Right cardiac atrium (tissue), 5 donors: Measurements from ENCODE around the gene SLC22A17. TPM values are rescaled to one million over a fixed set of nuclear protein-coding genes. Genes with fewer than 3 reads are reported as not detected.
"Not testable (repeated sequence)": the region's sequence is repeated elsewhere in the genome, so short reads cannot be mapped to it uniquely, and the experiment has no call there.

Experiments
- ATAC-seq, 2 donors: fragments of 200-7000 bp; cut with Tn5 transposase; one replicate each; pipeline versions ENCODE4 v1.8.0 to v1.9.1; 2020; ENCODE audit warnings: moderate library complexity in 2 of 2, mild to moderate bottlenecking in 1 of 2
- DNase-seq, 3 donors: peaks; one replicate each; pipeline ENCODE4 v3.0.0-alpha.2; 2020
- H3K27ac ChIP-seq: one replicate; pipeline ENCODE4 v1.5.1; 2013; ENCODE audit warnings: mild to moderate bottlenecking, low read length, control low read depth, moderate library complexity
- H3K27me3 ChIP-seq: one replicate; pipeline ENCODE4 v1.6.1; 2013; ENCODE audit not compliant: control insufficient read depth, insufficient read depth
- H3K4me1 ChIP-seq: one replicate; pipeline ENCODE4 v1.6.1; 2013; ENCODE audit warnings: low read length; ENCODE audit not compliant: control insufficient read depth, insufficient read depth
- H3K4me3 ChIP-seq: one replicate; pipeline ENCODE4 v1.5.1; 2013; ENCODE audit warnings: low read length, control low read depth
- H3K9me3 ChIP-seq: one replicate; pipeline ENCODE4 v1.6.1; 2013; ENCODE audit warnings: low read length; ENCODE audit not compliant: control insufficient read depth
- WGBS: extraction: QIAGEN DNeasy Blood & Tissue Kit; methylation state at CpG from one replicate; pipeline ENCODE4 v1.1.7; 2013; 5-methylcytosine and 5-hydroxymethylcytosine counted together
- intact Hi-C, 4 donors: fragments of 100-400 bp; cut with DNase I; formaldehyde crosslinking; loops; one replicate each; pipeline versions ENCODE4 v1.11.0 to v1.14.0; 2022 to 2023
- polyA plus RNA-seq: library from polyadenylated mRNA; stranded (reverse); fragments of 200-250 nt; gene quantifications from one replicate; pipeline ENCODE4 v1.2.3, GENCODE V29; 2013
- total RNA-seq, 4 donors: library from RNA; stranded (reverse); fragmentation: NEBNext Ultra II Directional; extraction: Animal tissue kit (Norgen Biotek cat#: 25700); gene quantifications; one replicate each; pipeline ENCODE4 v1.2.1, GENCODE V29; 2021
- donor health status: healthy with polysubstance abuse.
- donor health status: DM: no; HTN: yes; CAD: no.
- donor health status: DM: no; HTN: no; CAD: no.
- donor health status: DM: no; HTN: yes; CAD: no; lungs with severe emphysema.
- donor health status: DM: yes; HTN: yes; CAD: no.

Gene SLC22A17
- total and polyA plus RNA-seq, 5 donors = 42.4 to 72.5 (median 50.6) TPM

DNA sequence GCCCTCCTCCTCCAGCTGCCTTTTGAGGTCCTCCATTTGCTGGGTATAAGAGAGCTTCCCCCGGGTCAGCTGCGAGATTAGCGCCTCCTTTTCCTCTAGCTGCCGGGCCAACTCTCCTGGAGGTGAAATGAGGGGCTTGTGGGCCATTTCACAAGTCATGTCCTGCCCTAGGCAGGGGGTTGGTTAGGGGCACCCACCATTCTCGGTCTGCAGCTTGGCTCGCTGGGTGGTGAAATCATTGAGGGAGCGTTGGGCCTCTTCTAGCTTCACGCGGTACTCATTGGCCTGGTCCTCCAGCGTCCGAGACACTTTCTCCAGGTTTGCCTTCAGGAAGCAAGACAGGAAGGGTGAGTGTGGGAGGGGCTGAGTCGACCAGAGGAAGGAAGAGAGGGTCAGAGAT is 36.7 kb upstream of the SLC22A17 start:
- H3K4me1 ChIP-seq = no peaks in the 10 kb centered on the region
- no peaks in the 10 kb centered on the region for H3K27me3 ChIP-seq
- ATAC-seq (peak in 1 of 2 donors; percentile 0), DNase-seq (peak in 2 of 3 donors; percentile 10 to 43)
- intact Hi-C loops = no loop called here
- no peak overlapping the region for H3K4me3 ChIP-seq
- H3K9me3 ChIP-seq = no peaks in the 10 kb centered on the region
- WGBS = 45% methylated on average over 12 of the region's 12 CpGs
- peak overlapping the region; percentile 50 for H3K27ac ChIP-seq

DNA sequence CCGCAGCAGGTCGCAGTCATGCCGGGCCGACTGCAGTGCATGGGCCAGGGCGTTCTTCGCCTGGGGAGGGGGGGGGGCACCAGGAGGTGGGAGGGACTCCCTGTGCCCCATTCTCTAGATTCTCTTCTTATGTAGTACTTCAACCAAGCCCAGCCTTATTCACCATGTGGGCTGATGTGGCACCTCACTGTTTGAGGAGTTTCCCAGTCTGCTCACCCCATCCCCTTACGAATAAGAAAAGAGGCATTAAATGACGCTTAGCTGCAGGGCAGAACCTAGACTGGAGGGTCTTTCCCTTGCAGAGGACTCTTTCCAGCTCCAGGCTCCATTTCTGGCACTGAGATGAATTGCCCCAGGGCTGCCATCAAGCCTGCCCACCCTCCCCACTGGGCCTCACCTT is 36.3 kb upstream of the SLC22A17 start:
- 71% methylated on average over 8 of the region's 8 CpGs for WGBS
- peak; percentile 0 for ATAC-seq
- H3K9me3 ChIP-seq = no peaks in the 10 kb centered on the region
- H3K4me1 ChIP-seq = no peaks in the 10 kb centered on the region
- H3K4me3 ChIP-seq = no peak overlapping the region
- intact Hi-C loops = no loop called here
- H3K27me3 ChIP-seq = no peaks in the 10 kb centered on the region
- DNase-seq = peak in 1 of 3 donors; percentile 1
- peak overlapping the region; percentile 50 for H3K27ac ChIP-seq

DNA sequence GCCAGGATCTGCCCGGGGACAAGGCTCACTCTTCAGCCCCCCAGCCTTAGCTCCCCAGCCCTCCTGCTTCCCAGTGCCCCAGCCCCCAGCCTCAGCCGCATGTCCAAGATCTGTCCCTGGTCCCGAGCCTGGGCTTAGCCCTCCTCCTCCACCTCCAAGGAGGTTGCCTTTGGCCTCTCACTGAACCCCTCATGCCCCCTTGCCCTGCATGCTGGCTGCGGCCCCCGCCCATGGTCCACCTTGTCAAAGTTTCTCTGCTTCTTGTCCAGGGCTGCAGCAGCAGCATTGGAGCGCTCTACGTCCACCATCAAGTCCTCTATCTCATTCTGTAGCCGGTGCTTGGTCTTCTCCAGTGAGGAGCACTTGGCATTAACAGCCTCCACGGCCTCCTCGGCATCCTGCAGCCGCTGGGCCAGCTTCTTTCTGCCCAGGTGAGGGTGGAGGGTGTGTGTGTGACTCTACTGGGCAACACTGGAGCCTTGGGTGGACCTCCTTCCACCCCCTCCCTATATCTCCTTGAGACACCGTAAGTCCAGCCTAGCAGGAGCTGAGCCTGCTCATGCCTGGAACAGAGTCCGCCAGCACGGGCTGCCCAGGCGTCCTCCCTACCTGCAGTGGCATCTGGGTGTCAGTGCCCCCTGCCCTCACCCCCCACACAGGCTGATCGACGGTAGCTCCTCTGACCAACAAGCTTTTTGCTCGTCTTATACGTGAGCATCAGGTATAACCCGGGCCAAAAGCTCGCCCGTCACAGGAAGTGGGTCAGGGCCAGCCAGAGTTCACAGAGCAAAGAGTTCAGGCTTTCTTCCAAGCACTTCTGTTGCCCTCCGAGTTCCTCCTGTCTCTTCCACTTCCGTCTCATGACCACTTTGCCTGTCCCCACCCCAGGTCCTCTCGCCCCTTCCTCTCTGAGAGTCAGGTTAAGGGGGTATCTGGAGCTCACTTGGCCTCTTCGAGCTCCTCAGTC is 35.5 kb upstream of the SLC22A17 start:
- no peaks in the 10 kb centered on the region for H3K4me1 ChIP-seq
- peak overlapping the region; percentile 4 for H3K27ac ChIP-seq
- DNase-seq = peak in 2 of 3 donors; percentile 21 to 54
- no peaks in the 10 kb centered on the region for H3K27me3 ChIP-seq
- H3K4me3 ChIP-seq = no peak overlapping the region
- no peaks in the 10 kb centered on the region for H3K9me3 ChIP-seq
- WGBS = 56% methylated on average over 26 of the region's 26 CpGs
- peak; percentile 0 to 2 for ATAC-seq
- intact Hi-C loops = no loop called here

DNA sequence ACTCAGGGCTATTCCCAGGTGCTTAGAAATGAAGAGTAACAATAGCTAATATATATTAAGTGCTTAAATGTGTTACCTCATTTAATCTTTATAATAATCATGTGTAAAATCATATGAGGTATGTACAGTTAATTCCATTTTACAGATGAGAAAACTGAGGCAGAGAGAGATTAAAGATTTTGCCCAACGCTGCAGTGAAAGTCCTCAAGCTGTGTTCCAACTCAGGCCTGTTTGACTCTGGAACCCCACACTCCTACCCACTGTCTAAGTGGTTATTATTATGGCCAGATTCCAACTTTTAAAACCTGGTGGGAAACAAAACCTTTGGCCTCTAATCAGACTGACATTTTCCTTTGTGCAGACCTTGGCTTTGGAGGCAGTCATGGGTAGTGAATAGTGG is 34.3 kb upstream of the SLC22A17 start:
- no peaks in the 10 kb centered on the region for H3K4me1 ChIP-seq
- no peaks in the 10 kb centered on the region for H3K9me3 ChIP-seq
- intact Hi-C loops = no loop called here
- DNase-seq = no peak
- ATAC-seq = no peak
- no peaks in the 10 kb centered on the region for H3K27me3 ChIP-seq
- WGBS = 68% methylated on average over 1 of the region's 1 CpG
- no peak overlapping the region for H3K27ac ChIP-seq
- no peak overlapping the region for H3K4me3 ChIP-seq

DNA sequence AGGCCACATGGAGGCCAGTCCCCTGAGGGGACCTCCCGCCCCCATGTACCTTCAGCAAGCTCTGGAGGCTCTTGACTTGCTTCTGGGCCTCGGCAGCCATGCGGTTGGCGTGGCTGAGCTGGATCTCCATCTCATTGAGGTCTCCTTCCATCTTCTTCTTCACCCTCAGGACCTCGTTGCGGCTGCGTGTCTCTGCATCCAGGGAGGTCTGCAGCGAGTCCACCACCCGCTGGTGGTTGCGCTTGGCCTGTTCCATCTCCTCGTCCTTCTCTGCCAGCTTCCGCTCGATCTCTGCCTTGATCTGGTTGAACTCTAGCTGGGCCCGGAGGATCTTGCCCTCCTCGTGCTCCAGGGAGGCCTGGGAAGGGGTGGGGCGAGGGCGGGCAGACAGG is 33.6 kb upstream of the SLC22A17 start:
- not testable (repeated sequence) for H3K9me3 ChIP-seq

DNA sequence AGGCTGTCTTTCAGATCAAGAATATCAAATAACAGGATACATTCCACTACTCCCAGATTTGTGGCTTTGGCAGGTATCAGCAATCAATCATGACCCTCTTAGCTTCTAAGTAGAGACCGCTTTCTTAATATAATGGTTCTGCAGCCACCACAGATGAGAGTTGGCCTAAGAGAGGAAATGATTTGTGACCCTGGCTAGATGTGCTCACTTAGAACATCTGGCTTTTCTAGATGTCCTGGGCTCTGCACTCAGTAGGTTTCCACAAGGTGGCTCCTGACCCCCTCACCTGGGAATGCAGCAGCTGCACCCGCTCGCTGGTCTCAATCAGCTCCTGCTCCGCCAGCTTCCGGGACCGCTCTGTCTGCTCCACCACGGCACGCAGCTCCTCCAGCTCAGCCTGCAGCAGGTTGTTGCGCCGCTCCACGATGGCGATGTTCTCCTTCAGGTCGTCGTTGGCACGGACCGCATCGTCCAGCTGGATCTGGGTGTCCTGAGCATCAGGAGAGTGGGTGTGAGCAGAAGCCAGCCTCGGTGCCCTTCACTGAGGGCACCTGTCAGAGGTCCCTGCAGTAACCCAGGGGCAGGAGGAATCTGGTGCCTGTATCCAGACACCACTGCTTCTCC is 33.1 kb upstream of the SLC22A17 start:
- ATAC-seq = no peak
- Histone ChIP-seq H3K27me3 (no peaks in the 10 kb centered on the region), H3K4me3 (no peak overlapping the region), H3K9me3 (no peaks in the 10 kb centered on the region), H3K27ac (no peak overlapping the region), H3K4me1 (no peaks in the 10 kb centered on the region)
- DNase-seq = peak in 2 of 3 donors; percentile 10 to 49
- intact Hi-C loops = no loop called here
- 80% methylated on average over 18 of the region's 18 CpGs for WGBS

More for the DNA sequence above, 33.6 kb upstream of the SLC22A17 start:
- ATAC-seq, H3K27me3 ChIP-seq, intact Hi-C loops, H3K4me1 ChIP-seq, H3K27ac ChIP-seq, H3K4me3 ChIP-seq: not testable (repeated sequence)
- 72% methylated on average over 17 of the region's 17 CpGs for WGBS
- peak; percentile 11 to 44 (median 41) for DNase-seq

DNA sequence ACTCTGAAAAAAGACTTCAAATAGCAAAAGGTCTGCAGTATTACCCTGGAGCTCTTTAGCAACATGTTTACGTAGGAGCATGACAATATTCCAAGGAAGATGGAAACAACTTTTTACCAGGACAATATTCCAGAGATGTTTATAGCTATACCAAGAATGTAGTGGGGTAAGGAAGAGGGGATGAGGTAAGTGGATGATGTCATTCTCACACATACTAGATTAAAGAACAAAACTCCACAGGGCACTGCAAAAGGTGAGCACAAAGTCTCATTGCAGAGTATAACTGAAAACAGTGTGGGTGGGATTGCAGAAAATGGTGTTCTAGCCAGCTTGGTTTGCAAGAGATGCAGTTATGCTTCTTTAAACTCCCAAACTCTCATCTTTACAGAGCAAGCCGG is 32.6 kb upstream of the SLC22A17 start:
- ATAC-seq = no peak
- no peaks in the 10 kb centered on the region for H3K27me3 ChIP-seq
- H3K27ac ChIP-seq = no peak overlapping the region
- WGBS = 72% methylated on average over 2 of the region's 2 CpGs
- DNase-seq = no peak
- intact Hi-C loops = no loop called here
- H3K4me1 ChIP-seq = no peaks in the 10 kb centered on the region
- H3K4me3 ChIP-seq = no peak overlapping the region
- H3K9me3 ChIP-seq = no peaks in the 10 kb centered on the region

DNA sequence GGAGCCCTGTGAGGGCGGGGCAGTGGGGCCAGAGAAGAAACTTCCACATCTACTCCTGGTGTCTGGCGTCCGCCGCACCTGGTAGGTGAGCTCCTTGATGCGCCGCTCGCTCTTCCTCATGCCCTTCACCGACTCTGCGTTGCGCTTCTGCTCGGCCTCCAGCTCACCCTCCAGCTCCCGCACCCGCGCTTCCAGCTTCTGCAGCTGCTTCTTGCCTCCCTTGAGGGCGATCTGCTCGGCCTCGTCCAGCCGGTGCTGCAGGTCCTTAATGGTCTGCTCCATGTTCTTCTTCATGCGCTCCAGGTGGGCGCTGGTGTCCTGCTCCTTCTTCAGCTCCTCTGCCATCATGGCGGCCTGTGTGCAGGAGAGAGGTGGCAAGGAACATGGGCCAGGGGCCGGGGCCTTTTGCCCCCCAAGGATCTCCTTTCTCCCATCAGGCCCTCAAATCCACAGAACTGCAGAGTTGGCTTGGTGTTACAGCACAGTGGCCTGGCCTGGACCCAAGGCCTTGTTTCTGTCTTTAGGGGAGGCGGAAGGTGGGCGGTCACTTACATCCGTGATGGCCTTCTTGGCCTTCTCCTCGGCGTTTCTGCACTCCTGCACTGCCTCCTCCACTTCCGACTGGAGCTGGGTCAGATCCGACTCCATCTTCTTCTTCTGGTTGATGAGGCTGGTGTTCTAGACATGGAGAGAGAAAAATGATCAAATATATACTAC is 31.8 kb upstream of the SLC22A17 start:
- ATAC-seq (no peak), DNase-seq (peak in 2 of 3 donors; percentile 46 to 64)
- Histone ChIP-seq H3K27me3 (no peaks in the 10 kb centered on the region), H3K27ac (no peak overlapping the region), H3K4me1 (no peaks in the 10 kb centered on the region), H3K9me3 (no peaks in the 10 kb centered on the region), H3K4me3 (no peak overlapping the region)
- 74% methylated on average over 29 of the region's 29 CpGs for WGBS
- intact Hi-C loops = loop anchor here in 1 of 4 donors (5.0 kb wide), 1 partner anchor 57 kb away; no protein-coding TSS in a partner anchor

DNA sequence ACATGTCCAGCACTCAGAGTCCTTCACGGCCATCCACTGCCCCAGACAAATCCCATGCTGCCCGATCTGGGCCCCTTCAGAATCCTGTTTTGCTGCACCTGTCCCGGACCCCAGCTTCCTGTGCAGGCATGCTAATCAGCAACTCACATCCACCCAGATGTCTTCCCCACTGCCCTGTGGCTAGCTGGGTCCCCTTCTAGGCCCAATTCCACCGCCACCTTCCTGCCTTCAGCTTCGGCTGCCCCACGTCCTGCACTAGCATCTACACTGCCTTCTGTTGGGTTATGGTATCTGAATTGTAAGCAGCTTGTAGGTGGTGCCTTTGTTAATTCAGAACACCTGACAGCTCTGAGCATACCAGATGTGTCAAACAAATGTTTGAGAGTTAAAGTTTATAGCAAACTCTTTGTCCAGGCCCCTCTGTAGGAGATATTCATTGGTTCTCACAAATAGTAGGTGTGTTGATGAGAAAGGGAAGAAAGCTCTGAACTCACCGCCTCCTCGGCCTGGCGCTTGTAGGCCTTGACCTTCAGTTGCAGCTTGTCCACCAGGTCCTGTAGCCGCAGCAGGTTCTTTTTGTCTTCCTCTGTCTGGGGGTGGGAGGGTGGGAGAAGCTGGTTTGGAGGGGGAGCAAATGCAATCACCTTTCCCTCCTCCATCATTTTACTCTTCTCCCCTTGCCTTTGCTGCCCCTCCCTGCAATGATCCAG is 30.2 kb upstream of the SLC22A17 start:
- ATAC-seq = no peak
- peak in 2 of 3 donors; percentile 32 to 33 for DNase-seq
- Histone ChIP-seq H3K27ac (peak overlapping the region; percentile 41), H3K4me1 (no peaks in the 10 kb centered on the region), H3K9me3 (no peaks in the 10 kb centered on the region), H3K27me3 (no peaks in the 10 kb centered on the region), H3K4me3 (no peak overlapping the region)
- 65% methylated on average over 10 of the region's 10 CpGs for WGBS
- intact Hi-C loops = loop anchor here in 1 of 4 donors (5.0 kb wide), 1 partner anchor 56 kb away; no protein-coding TSS in a partner anchor

DNA sequence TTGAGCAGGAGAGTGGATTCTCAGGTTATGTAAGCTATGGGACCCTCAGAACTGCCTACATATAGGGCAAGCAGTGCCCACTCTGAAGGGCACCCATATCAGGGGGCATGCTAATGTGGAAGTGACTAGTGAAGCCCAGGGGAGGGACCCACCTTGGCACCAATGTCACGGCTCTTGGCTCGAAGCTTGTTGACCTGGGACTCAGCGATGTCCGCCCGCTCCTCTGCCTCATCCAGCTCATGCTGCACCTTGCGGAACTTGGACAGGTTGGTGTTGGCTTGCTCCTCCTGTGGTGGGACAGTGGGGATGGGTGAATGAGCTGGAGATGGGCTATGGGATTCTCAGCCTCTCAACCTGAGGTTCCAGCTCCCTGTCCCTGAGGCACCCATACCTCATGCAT is 29.6 kb upstream of the SLC22A17 start:
- 86% methylated on average over 6 of the region's 6 CpGs for WGBS
- Histone ChIP-seq H3K9me3 (no peaks in the 10 kb centered on the region), H3K27ac (peak overlapping the region; percentile 2), H3K27me3 (no peaks in the 10 kb centered on the region), H3K4me1 (no peaks in the 10 kb centered on the region), H3K4me3 (no peak overlapping the region)
- DNase-seq (peak in 2 of 3 donors; percentile 57 to 65), ATAC-seq (no peak)
- intact Hi-C loops = loop anchor here in 1 of 4 donors (5.0 kb wide), 1 partner anchor 55 kb away; no protein-coding TSS in a partner anchor
